H1 (cell line): ENCODE measurements around the gene RAD51B. TPM values are rescaled to one million over a fixed set of nuclear protein-coding genes. Genes with fewer than 3 reads are reported as not detected.

Experiments
- CTCF ChIA-PET: fragments of 300-600 bp; sonication (Branson Sonifier 250); formaldehyde crosslinking; loops from one replicate; lab custom pipeline; 2021; ENCODE audit not compliant: partially characterized antibody; lab: Charles Lee
- POLR2A ChIA-PET: fragments of 300-600 bp; sonication (Branson Sonifier 250); formaldehyde crosslinking; loops from one replicate; lab custom pipeline; 2021; ENCODE audit warnings: inconsistent platforms; ENCODE audit not compliant: partially characterized antibody; lab: Charles Lee
- DNase-seq, 2 experiments: peaks; one replicate each; pipeline versions ENCODE4 v3.0.0 to v3.0.0-alpha.2; 2010 to 2022; ENCODE audit warnings: low spot score in 2 of 2, low read depth in 1 of 2, mixed read lengths in 1 of 2
- FAIRE-seq: peaks from 2 replicates; lab custom pipeline; 2011; peaks lifted over from hg19 to GRCh38; lab: Jason Lieb, UNC
- H2AFZ ChIP-seq: 2 replicates; pipeline ENCODE4 v1.8.1; 2012; ENCODE audit warnings: low read length, inconsistent platforms
- H2AK5ac ChIP-seq: 2 replicates; pipeline ENCODE4 v1.6.1; 2013; ENCODE audit warnings: low read depth, low read length
- H2BK120ac ChIP-seq: replicated peaks from 2 replicates; pipeline ENCODE3; 2013; ENCODE audit warnings: low read depth, low read length, inconsistent platforms
- H2BK12ac ChIP-seq: 2 replicates; pipeline ENCODE4 v1.6.1; 2013; ENCODE audit warnings: low read depth, low read length
- H2BK15ac ChIP-seq: 2 replicates; pipeline ENCODE4 v1.6.1; 2013; ENCODE audit warnings: low read length
- H2BK20ac ChIP-seq: 2 replicates; pipeline ENCODE4 v1.6.1; 2013; ENCODE audit warnings: low read length
- H2BK5ac ChIP-seq: 2 replicates; pipeline ENCODE4 v1.6.1; 2013; ENCODE audit warnings: low read depth, low read length
- H3K14ac ChIP-seq: 2 replicates; pipeline ENCODE4 v1.6.1; 2013; ENCODE audit warnings: inconsistent platforms; ENCODE audit not compliant: insufficient read length
- H3K18ac ChIP-seq: 2 replicates; pipeline ENCODE4 v1.6.1; 2013; ENCODE audit warnings: low read length; ENCODE audit errors: extremely low read depth
- H3K23ac ChIP-seq: 2 replicates; pipeline ENCODE4 v1.6.1; 2013; ENCODE audit warnings: inconsistent platforms; ENCODE audit not compliant: insufficient read length
- H3K23me2 ChIP-seq: 2 replicates; pipeline ENCODE4 v1.6.1; 2013; ENCODE audit warnings: low read depth, low read length
- H3K27ac ChIP-seq: 2 replicates; pipeline ENCODE4 v1.6.1; 2011; ENCODE audit warnings: low read depth, low read length, inconsistent platforms
- H3K27me3 ChIP-seq, 4 experiments: replicated peaks in 1 of 4; 1 replicate in 1 of 4; 2 replicates in 3 of 4; pipeline versions ENCODE4 v1.6.1 to v1.8.1; 2011 to 2013; ENCODE audit warnings: low read length in 3 of 4, mild to moderate bottlenecking in 3 of 4, inconsistent platforms in 2 of 4, mixed read lengths in 2 of 4, moderate library complexity in 1 of 4; ENCODE audit not compliant: control insufficient read depth in 3 of 4, insufficient read depth in 3 of 4; ENCODE audit errors: extremely low read depth in 1 of 4
- H3K36me3 ChIP-seq, 4 experiments: 2 replicates each; pipeline versions ENCODE4 v1.6.1 to v1.8.1; 2011 to 2013; ENCODE audit warnings: mild to moderate bottlenecking in 4 of 4, low read length in 3 of 4, moderate library complexity in 2 of 4, control low read depth in 1 of 4, inconsistent platforms in 1 of 4; ENCODE audit not compliant: insufficient read depth in 4 of 4, control insufficient read depth in 2 of 4
- H3K4ac ChIP-seq: replicated peaks from 2 replicates; pipeline ENCODE3; 2013; ENCODE audit warnings: low read length, low read depth, mixed read lengths, inconsistent platforms; ENCODE audit not compliant: insufficient read length
- H3K4me1 ChIP-seq, 4 experiments: replicated peaks in 1 of 4; 1 replicate in 1 of 4; 2 replicates in 3 of 4; pipeline versions ENCODE4 v1.6.1 to v1.8.1; 2011 to 2013; ENCODE audit warnings: low read length in 3 of 4, inconsistent platforms in 2 of 4, mixed read lengths in 1 of 4; ENCODE audit not compliant: insufficient read depth in 4 of 4, control insufficient read depth in 3 of 4
- H3K4me2 ChIP-seq, 2 experiments: 2 replicates each; pipeline versions ENCODE4 v1.6.1 to v1.8.1; 2011 to 2013; ENCODE audit warnings: low read depth in 2 of 2, low read length in 2 of 2, control low read depth in 1 of 2, inconsistent platforms in 1 of 2, mild to moderate bottlenecking in 1 of 2; ENCODE audit not compliant: insufficient read depth in 1 of 2
- H3K4me3 ChIP-seq, 4 experiments: fragments of 200-600, 300-600 bp in 1 of 4; sonication (generic), shearing (Covaris generic), sonication (Bioruptor Twin) in 1 of 4; 2 replicates each; pipeline versions ENCODE4 v1.5.1 to v1.8.1; 2011 to 2016; ENCODE audit warnings: low read length in 4 of 4, low read depth in 3 of 4, control low read depth in 2 of 4, inconsistent platforms in 2 of 4, mild to moderate bottlenecking in 2 of 4, mixed read lengths in 1 of 4, moderate library complexity in 1 of 4; ENCODE audit not compliant: insufficient read depth in 2 of 4; ENCODE audit errors: extremely low read depth in 1 of 4
- H3K56ac ChIP-seq: replicated peaks from 2 replicates; pipeline ENCODE3; 2013; ENCODE audit warnings: low read depth, mild to moderate bottlenecking, mixed read lengths, low read length, inconsistent platforms; ENCODE audit not compliant: insufficient read length
- H3K79me1 ChIP-seq: 2 replicates; pipeline ENCODE4 v1.6.1; 2013; ENCODE audit warnings: low read depth, low read length, control low read depth
- H3K79me2 ChIP-seq, 2 experiments: 2 replicates each; pipeline versions ENCODE4 v1.6.1 to v1.8.1; 2012 to 2013; ENCODE audit warnings: low read length in 2 of 2, mild to moderate bottlenecking in 2 of 2, inconsistent platforms in 1 of 2; ENCODE audit not compliant: insufficient read depth in 2 of 2, control insufficient read depth in 1 of 2
- H3K9ac ChIP-seq, 4 experiments: replicated peaks in 1 of 4; 1 replicate in 1 of 4; 2 replicates in 3 of 4; pipeline versions ENCODE4 v1.6.1 to v1.8.1; 2011 to 2013; ENCODE audit warnings: low read depth in 3 of 4, low read length in 3 of 4, control low read depth in 2 of 4, mild to moderate bottlenecking in 2 of 4, moderate library complexity in 2 of 4, inconsistent platforms in 1 of 4; ENCODE audit errors: extremely low read depth in 1 of 4
- H3K9me3 ChIP-seq, 2 experiments: 2 replicates each; pipeline versions ENCODE4 v1.6.1 to v1.8.1; 2012 to 2013; ENCODE audit warnings: mild to moderate bottlenecking in 2 of 2, moderate library complexity in 2 of 2, control low read depth in 1 of 2, inconsistent platforms in 1 of 2, low read depth in 1 of 2, low read length in 1 of 2, mixed read lengths in 1 of 2; ENCODE audit not compliant: insufficient read depth in 2 of 2
- H4K20me1 ChIP-seq, 2 experiments: replicated peaks in 1 of 2; 2 replicates each; pipeline versions ENCODE3 to v1.8.1; 2011 to 2013; ENCODE audit warnings: inconsistent platforms in 2 of 2, low read length in 2 of 2, mild to moderate bottlenecking in 1 of 2; ENCODE audit not compliant: insufficient read depth in 2 of 2, control insufficient read depth in 1 of 2
- H4K5ac ChIP-seq: 2 replicates; pipeline ENCODE4 v1.6.1; 2013; ENCODE audit warnings: low read length, low read depth, mixed read lengths, inconsistent platforms; ENCODE audit not compliant: insufficient read length
- H4K8ac ChIP-seq: 2 replicates; pipeline ENCODE4 v1.8.0; 2013; ENCODE audit warnings: mild to moderate bottlenecking, moderate library complexity, low read length, inconsistent platforms; ENCODE audit not compliant: insufficient read depth; ENCODE audit errors: extremely low read depth
- H4K91ac ChIP-seq: replicated peaks from 2 replicates; pipeline ENCODE3; 2013; ENCODE audit warnings: low read length, mixed read lengths, inconsistent platforms; ENCODE audit not compliant: insufficient read length
- BRCA1 ChIP-seq: IDR thresholded peaks from 2 replicates; pipeline ENCODE4 v1.6.1; 2012; ENCODE audit warnings: low read depth, low read length, improper control_type of control experiment
- CEBPB ChIP-seq: IDR thresholded peaks from 2 replicates; pipeline ENCODE4 v1.6.1; 2012; ENCODE audit warnings: low read depth, low read length
- EZH2 ChIP-seq: fragments of 200-600 bp; sonication (generic); IDR thresholded peaks from 2 replicates; pipeline ENCODE4 v1.7.1; 2012; ENCODE audit warnings: low read depth, mild to moderate bottlenecking, moderate library complexity, low read length, inconsistent platforms; ENCODE audit not compliant: severe bottlenecking
- GABPA ChIP-seq: IDR thresholded peaks from 2 replicates; pipeline ENCODE4 v1.6.1; 2011; ENCODE audit warnings: mild to moderate bottlenecking, low read length, moderate library complexity, borderline replicate concordance; ENCODE audit not compliant: insufficient read depth
- NRF1 ChIP-seq: IDR thresholded peaks from 2 replicates; pipeline ENCODE4 v1.6.1; 2011; ENCODE audit warnings: mild to moderate bottlenecking, low read depth, low read length, improper control_type of control experiment
- PHF8 ChIP-seq: fragments of 200-600 bp; sonication (generic); conservative IDR thresholded peaks from 2 replicates; pipeline ENCODE4 v1.7.1; 2012; ENCODE audit warnings: low read depth, mild to moderate bottlenecking, inconsistent platforms, low read length, moderate library complexity
- POLR2AphosphoS5 ChIP-seq: IDR thresholded peaks from 2 replicates; pipeline ENCODE4 v1.6.1; 2011; ENCODE audit warnings: low read depth, low read length
- RXRA ChIP-seq: IDR thresholded peaks from 2 replicates; pipeline ENCODE4 v1.6.1; 2011; ENCODE audit warnings: low read depth, mild to moderate bottlenecking, low read length, moderate library complexity; ENCODE audit not compliant: insufficient read depth
- SIN3A ChIP-seq, 2 experiments: IDR thresholded peaks in 1 of 2; conservative IDR thresholded peaks in 1 of 2; 2 replicates each; pipeline ENCODE4 v1.6.1; 2011 to 2012; ENCODE audit warnings: low read length in 2 of 2, improper control_type of control experiment in 1 of 2, low read depth in 1 of 2, mild to moderate bottlenecking in 1 of 2
- SP1 ChIP-seq: IDR thresholded peaks from 2 replicates; pipeline ENCODE4 v1.6.1; 2011; ENCODE audit warnings: low read depth, low read length
- ZNF274 ChIP-seq: IDR thresholded peaks from 2 replicates; pipeline ENCODE4 v1.7.0; 2012; ENCODE audit warnings: low read length, borderline replicate concordance; ENCODE audit errors: extremely low read depth
- polyA plus RNA-seq, 7 experiments: library from polyadenylated mRNA; depleted of rRNA in 3 of 7; stranded (reverse) in 5 of 7; unstranded in 2 of 7; fragments of >200 nt in 5 of 7; fragments of 200-250 nt in 2 of 7; gene quantifications; 1 replicate in 5 of 7; 2 replicates in 1 of 7; 4 replicates in 1 of 7; pipeline versions ENCODE4 v1.2.1 to v1.2.3, GENCODE V29; 2011 to 2013; ENCODE audit warnings: missing spikeins in 2 of 7, mixed read lengths in 2 of 7
- total RNA-seq: library from RNA; stranded (reverse); fragmentation: NEBNext Ultra II Directional; extraction: Animal tissue kit (Norgen Biotek cat#: 25700); gene quantifications from 2 replicates; pipeline ENCODE4 v1.2.1, GENCODE V29; 2021
- TF ChIP-seq, protein P1 (sequence below): IDR thresholded peaks from 2 replicates; pipeline ENCODE4 v1.6.1; 2012; ENCODE audit warnings: inconsistent platforms
- TF ChIP-seq, protein P2 (sequence below): IDR thresholded peaks from 2 replicates; pipeline ENCODE4 v1.6.1; 2012; ENCODE audit warnings: low read length, inconsistent platforms

RAD51B gene
- total and polyA plus RNA-seq, 2 of the 8 experiments (the other 6 are each of a cell fraction or from before 2014, with no cell fraction given) = 3.9 to 14.9 TPM

DNA sequence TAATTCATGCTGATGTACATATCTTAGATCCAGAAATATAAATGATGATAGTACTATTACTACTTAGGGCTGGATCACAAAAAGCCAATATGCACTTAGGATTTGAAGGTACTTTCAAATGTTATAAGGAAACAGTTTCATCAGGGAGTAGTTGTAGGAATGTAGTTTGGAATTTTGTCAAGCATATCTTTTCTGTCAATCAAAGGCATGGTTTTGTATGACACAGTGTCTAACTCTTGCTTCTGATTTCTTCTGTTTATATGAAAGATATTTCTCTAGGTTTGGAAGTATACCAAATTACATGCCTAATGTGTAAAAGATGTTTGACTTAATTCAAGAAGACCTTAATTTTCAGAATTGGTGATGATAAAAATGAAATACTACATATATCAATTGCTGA is 135.7 kb downstream of the RAD51B start:
- H3K36me3 ChIP-seq = no peaks in the 10 kb centered on the region; a peak in 2 of 8 replicates
- TF ChIP-seq, protein P1, sequence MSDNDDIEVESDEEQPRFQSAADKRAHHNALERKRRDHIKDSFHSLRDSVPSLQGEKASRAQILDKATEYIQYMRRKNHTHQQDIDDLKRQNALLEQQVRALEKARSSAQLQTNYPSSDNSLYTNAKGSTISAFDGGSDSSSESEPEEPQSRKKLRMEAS = no peak
- TF ChIP-seq NRF1 = no peak
- TF ChIP-seq ZNF274 = no peak
- no peak for TF ChIP-seq GABPA
- TF ChIP-seq SP1 = no peak
- no peak for TF ChIP-seq POLR2AphosphoS5
- TF ChIP-seq, protein P2, sequence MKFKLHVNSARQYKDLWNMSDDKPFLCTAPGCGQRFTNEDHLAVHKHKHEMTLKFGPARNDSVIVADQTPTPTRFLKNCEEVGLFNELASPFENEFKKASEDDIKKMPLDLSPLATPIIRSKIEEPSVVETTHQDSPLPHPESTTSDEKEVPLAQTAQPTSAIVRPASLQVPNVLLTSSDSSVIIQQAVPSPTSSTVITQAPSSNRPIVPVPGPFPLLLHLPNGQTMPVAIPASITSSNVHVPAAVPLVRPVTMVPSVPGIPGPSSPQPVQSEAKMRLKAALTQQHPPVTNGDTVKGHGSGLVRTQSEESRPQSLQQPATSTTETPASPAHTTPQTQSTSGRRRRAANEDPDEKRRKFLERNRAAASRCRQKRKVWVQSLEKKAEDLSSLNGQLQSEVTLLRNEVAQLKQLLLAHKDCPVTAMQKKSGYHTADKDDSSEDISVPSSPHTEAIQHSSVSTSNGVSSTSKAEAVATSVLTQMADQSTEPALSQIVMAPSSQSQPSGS = no peak
- TF ChIP-seq EZH2 = no peak
- no peak for TF ChIP-seq BRCA1
- TF ChIP-seq CEBPB = no peak
- no peak for TF ChIP-seq SIN3A (conservative IDR thresholded peaks at IDR 0.05 in 1 of 2, IDR thresholded peaks at IDR 0.05 in 1 of 2; ENCODE audit: low read depth in 1 of 2, low read length in 2 of 2)
- no peak for TF ChIP-seq PHF8
- no peak for TF ChIP-seq RXRA
- TF ChIP-seq, all 59 proteins: peak for 0
- CTCF ChIA-PET = interaction anchor here (0.7 kb wide), 1 partner anchor 709 kb away, joined by 3 read pairs; no protein-coding TSS in a partner anchor
- Histone ChIP-seq H3K14ac (no peak overlapping the region), H2AK5ac (no peak overlapping the region), H2BK120ac (no peak overlapping the region), H3K4me2 (no peak overlapping the region), H3K4ac (no peak overlapping the region), H3K9me3 (peaks cover 0 to 2% of the 10 kb centered on the region in 2 experiments; a peak in 2 of 4 replicates), H2BK12ac (no peak overlapping the region), H3K4me1 (no peaks in the 10 kb centered on the region), H2BK20ac (no peak overlapping the region), H3K23me2 (no peaks in the 10 kb centered on the region), H4K8ac (no peak overlapping the region), H2BK15ac (no peak overlapping the region), H3K56ac (no peak overlapping the region), H2AFZ (no peak overlapping the region), H3K4me3 (no peak overlapping the region), H3K23ac (no peak overlapping the region), H4K5ac (no peak overlapping the region), H3K9ac (no peak overlapping the region), H4K20me1 (no peaks in the 10 kb centered on the region), H3K79me1 (no peaks in the 10 kb centered on the region), H3K18ac (no peak overlapping the region), H4K91ac (no peak overlapping the region), H2BK5ac (no peak overlapping the region), H3K27ac (no peak overlapping the region), H3K27me3 (no peaks in the 10 kb centered on the region), H3K79me2 (no peaks in the 10 kb centered on the region)
- POLR2A ChIA-PET = no interaction called here
- FAIRE-seq (no peak), DNase-seq (no peak)
